Stimulated activated naive B cell treated with anti-CD40 and anti-IgM and Interleukin-4, amounts not matched to agents 10 μg/mL and 1 μg/mL and 100 μg/mL, for 72 hours (primary cell): ENCODE data around the gene ZFYVE9.
"Not testable (repeated sequence)": the region's sequence is repeated elsewhere in the genome, so short reads cannot be mapped to it uniquely, and the experiment has no call there.

Source experiments
- ATAC-seq, 2 donors: fragments of 150-1000 bp; cut with Tn5 transposase; replicated peaks; 2 replicates each; pipeline ENCODE4 v1.10.0; 2021; ENCODE audit warnings: moderate library complexity in 1 of 2
- DNase-seq: peaks from one replicate; pipeline ENCODE4 v3.0.0; 2021
- H3K27ac Mint-ChIP-seq: one replicate; pipeline ENCODE4 v1.8.0; 2022; ENCODE audit warnings: mild to moderate bottlenecking, mixed read lengths
- H3K27me3 Mint-ChIP-seq, 2 donors: one replicate each; pipeline ENCODE4 v1.8.0; 2022; ENCODE audit warnings: mixed read lengths in 2 of 2
- H3K36me3 Mint-ChIP-seq, 2 donors: one replicate each; pipeline ENCODE4 v1.8.0; 2022; ENCODE audit warnings: mixed read lengths in 2 of 2, mild to moderate bottlenecking in 1 of 2
- H3K4me1 Mint-ChIP-seq, 2 donors: one replicate each; pipeline ENCODE4 v1.8.0; 2022; ENCODE audit warnings: mixed read lengths in 2 of 2, mild to moderate bottlenecking in 1 of 2
- H3K4me3 Mint-ChIP-seq, 2 donors: one replicate each; pipeline ENCODE4 v1.8.0; 2022; ENCODE audit warnings: mild to moderate bottlenecking in 2 of 2, mixed read lengths in 2 of 2, moderate library complexity in 1 of 2
- H3K9me3 Mint-ChIP-seq, 2 donors: one replicate each; pipeline ENCODE4 v1.8.0; 2022; ENCODE audit warnings: mixed read lengths in 2 of 2, mild to moderate bottlenecking in 1 of 2

ZFYVE9 gene

GRCh38 chr1:52141513-52142219 is at the start of gene ZFYVE9:
TSS of gene ZFYVE9 (plus strand) at chr1:52142089. CDS start at chr1:52233207, 91,118 bp downstream.
- Mint-ChIP-seq H3K9me3 (no peaks in the 10 kb centered on the region), H3K4me1 (peaks cover 11 to 24% of the 10 kb centered on the region in 2 donors), H3K36me3 (no peaks in the 10 kb centered on the region), H3K4me3 (peak within 1 kb of the TSS; percentile 81 to 83), H3K27ac (peak within 1 kb of the TSS; percentile 81), H3K27me3 (peaks cover 15 to 36% of the 10 kb centered on the region in 2 donors)
- DNase-seq: peak; percentile 62
- peak; percentile 81 to 88 for ATAC-seq

DNA sequence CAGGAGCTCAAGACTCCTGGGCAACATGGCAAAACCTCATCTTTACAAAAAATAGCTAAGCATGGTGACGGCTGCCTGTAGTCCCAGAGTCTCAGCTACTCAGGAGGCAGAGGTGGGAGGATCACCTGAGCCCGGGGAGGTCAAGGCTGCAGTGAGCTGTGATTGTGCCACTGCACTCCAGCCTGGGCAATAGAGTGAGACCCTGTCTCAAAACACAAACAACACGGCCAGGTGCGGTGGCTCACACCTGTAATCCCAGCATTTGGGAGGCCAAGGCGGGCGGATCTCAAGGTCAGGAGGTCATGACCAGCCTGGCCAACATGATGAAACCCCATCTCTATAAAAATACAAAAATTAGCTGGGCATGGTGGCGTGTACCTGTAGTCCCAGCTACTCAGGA is 47.6 kb upstream of the ZFYVE9 start:
- H3K4me1 Mint-ChIP-seq, H3K9me3 Mint-ChIP-seq, DNase-seq, H3K27ac Mint-ChIP-seq, ATAC-seq, H3K27me3 Mint-ChIP-seq, H3K4me3 Mint-ChIP-seq: not testable (repeated sequence)
- peaks cover 5 to 18% of the 10 kb centered on the region in 2 donors for H3K36me3 Mint-ChIP-seq

- DNase-seq (no peak), ATAC-seq (no peak)
- Mint-ChIP-seq H3K4me3 (no peak overlapping the region), H3K27ac (no peak overlapping the region), H3K9me3 (peaks cover 0 to 2% of the 10 kb centered on the region in 2 donors), H3K4me1 (no peaks in the 10 kb centered on the region), H3K27me3 (no peaks in the 10 kb centered on the region), H3K36me3 (peaks cover 4 to 5% of the 10 kb centered on the region in 2 donors)
These were observed 45.7 kb upstream of the ZFYVE9 start for GRCh38 chr1:52096216-52096615.

DNA sequence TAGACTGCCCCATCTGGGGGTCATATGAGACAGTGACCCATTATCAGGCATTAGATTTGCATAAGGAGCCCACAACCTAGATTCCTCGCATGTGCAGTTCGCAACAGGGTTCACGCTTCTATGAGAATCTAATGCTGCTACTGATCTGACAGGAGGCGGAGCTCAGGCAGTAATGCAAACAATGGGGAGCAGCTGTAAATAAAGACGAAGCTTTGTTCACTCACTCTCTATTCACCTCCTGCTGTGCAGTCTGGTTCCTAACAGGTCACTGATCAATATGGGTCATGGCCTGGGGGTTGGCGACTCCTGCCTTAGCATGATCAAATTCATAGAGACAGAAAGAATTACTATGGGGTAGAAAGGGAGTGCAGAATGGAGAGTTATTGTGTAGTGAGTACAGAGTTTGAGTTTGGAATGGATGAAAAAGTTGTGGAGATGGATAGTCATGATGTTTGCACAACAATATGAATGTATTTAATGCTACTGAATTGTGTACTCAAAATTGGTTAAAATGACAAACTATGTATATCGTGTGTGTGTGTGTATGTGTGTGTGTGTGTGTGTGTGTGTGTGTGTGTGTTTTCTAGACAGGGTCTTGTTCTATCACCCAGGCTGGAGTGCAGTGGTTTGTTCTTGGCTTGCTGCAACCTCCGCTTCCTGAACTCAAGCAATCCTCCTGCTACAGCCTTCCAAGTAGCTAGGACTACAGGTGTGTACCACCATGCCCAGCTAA is 43.6 kb upstream of the ZFYVE9 start:
- peaks cover 7 to 10% of the 10 kb centered on the region in 2 donors for H3K4me1 Mint-ChIP-seq
- ATAC-seq (no peak), DNase-seq (no peak)
- peaks cover 0 to 2% of the 10 kb centered on the region in 2 donors for H3K9me3 Mint-ChIP-seq
- H3K27ac Mint-ChIP-seq: no peak overlapping the region
- H3K4me3 Mint-ChIP-seq: no peak overlapping the region
- no peaks in the 10 kb centered on the region for H3K36me3 Mint-ChIP-seq
- H3K27me3 Mint-ChIP-seq: no peaks in the 10 kb centered on the region

- ATAC-seq: peak; percentile 67 to 77
These were observed 39.4 kb upstream of the ZFYVE9 start for GRCh38 chr1:52102336-52103013.

GRCh38 chr1:52111492-52111891 is 30.4 kb upstream of the ZFYVE9 start:
- no peak for DNase-seq
- no peak overlapping the region for H3K27ac Mint-ChIP-seq
- no peaks in the 10 kb centered on the region for H3K27me3 Mint-ChIP-seq
- no peaks in the 10 kb centered on the region for H3K9me3 Mint-ChIP-seq
- H3K36me3 Mint-ChIP-seq: no peaks in the 10 kb centered on the region
- ATAC-seq: no peak
- peaks cover 0 to 3% of the 10 kb centered on the region in 2 donors for H3K4me1 Mint-ChIP-seq
- no peak overlapping the region for H3K4me3 Mint-ChIP-seq

More at GRCh38 chr1:52102336-52103013, 39.4 kb upstream of the ZFYVE9 start:
- Mint-ChIP-seq H3K27me3 (no peaks in the 10 kb centered on the region), H3K4me1 (peaks cover 7 to 10% of the 10 kb centered on the region in 2 donors), H3K36me3 (no peaks in the 10 kb centered on the region), H3K4me3 (no peak overlapping the region), H3K9me3 (peaks cover 0 to 2% of the 10 kb centered on the region in 2 donors), H3K27ac (no peak overlapping the region)
- no peak for DNase-seq

- Mint-ChIP-seq H3K27ac (no peak overlapping the region), H3K4me3 (no peak overlapping the region), H3K36me3 (no peaks in the 10 kb centered on the region), H3K27me3 (no peaks in the 10 kb centered on the region), H3K4me1 (peaks cover 0 to 3% of the 10 kb centered on the region in 2 donors), H3K9me3 (no peaks in the 10 kb centered on the region)
- DNase-seq: no peak
- ATAC-seq: no peak
These were observed 29.4 kb upstream of the ZFYVE9 start for GRCh38 chr1:52112489-52112888.

DNA sequence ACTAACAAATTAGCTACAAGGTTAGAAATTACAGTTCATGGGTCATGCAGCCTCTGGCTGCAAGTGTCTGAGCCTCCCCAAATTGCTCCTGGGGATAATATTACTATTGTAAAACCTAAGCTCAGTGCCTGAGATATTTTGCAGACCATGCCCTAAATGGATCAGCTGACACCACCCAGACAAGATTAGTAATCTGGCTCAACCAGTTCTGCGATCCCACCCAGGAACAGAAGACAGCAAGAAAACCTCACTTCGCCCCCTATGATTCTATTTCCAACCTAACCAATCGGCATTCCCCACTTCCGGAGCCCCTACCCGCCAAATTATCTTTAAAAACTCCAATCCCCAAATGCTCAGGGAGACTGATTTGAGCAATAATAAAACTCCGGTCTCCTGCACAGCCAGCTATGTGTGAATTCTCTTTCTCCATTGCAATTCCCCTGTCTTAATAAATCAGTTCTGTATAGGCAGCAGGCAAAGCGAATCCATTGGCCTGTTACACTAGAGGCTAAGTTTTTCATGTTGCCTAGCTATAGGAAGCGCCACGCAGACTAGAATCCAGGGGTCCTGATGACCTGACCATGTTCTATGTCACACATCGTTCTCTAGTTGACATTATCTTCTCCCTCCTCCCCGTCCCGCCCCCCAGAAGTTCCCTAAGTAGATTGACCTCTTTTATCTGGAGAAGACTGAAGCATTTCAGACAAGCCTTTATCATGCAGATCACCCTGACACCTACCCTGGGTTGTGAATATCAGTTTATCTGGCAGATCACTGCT is 22.4 kb upstream of the ZFYVE9 start:
- Mint-ChIP-seq H3K27me3 (no peaks in the 10 kb centered on the region), H3K4me1 (no peaks in the 10 kb centered on the region), H3K36me3 (no peaks in the 10 kb centered on the region), H3K4me3 (no peak overlapping the region), H3K9me3 (no peaks in the 10 kb centered on the region), H3K27ac (no peak overlapping the region)
- ATAC-seq (no peak), DNase-seq (no peak)

DNA sequence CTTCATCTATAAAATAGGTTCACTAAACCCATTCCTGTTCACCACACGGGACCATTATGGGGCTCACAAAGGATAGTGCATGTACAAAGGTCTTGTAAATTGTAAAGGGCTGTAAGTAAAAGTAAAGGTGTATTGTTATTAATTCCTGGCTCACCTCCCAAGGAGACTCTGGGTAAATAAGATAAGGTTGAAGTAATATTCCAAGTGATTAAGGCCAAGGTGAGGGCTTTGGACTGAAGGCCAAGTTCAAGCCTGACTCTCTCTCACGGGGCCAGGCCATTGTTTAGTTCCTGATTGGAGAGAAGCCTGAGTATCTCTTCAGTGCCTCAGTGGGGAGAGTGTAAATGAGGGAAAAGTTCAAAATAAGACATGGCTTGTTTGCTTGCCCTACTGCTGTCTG is 19.5 kb upstream of the ZFYVE9 start:
- Mint-ChIP-seq H3K4me3 (no peak overlapping the region), H3K27me3 (peaks cover 0 to 8% of the 10 kb centered on the region in 2 donors)

DNA sequence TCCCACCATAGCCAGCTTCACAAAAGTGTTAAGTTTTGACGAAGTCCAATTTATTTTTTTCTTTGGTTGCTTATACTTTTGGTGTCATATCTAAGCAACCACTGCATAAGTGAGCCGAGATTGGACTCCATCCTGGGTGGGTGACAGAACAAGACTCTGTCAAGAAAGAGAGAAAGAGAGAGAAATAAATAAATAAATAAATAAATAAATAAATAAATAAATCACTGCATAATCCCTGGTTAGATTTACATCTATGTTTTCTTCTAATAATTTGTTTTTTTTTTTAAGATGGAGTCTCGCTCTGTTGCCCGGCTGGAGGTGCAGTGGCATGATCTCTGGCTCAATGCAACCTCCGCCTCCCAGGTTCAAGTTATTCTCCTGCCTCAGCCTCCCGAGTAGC is 18.3 kb upstream of the ZFYVE9 start:
- ATAC-seq: no peak
- no peaks in the 10 kb centered on the region for H3K9me3 Mint-ChIP-seq
- H3K4me3 Mint-ChIP-seq: no peak overlapping the region
- no peaks in the 10 kb centered on the region for H3K36me3 Mint-ChIP-seq
- H3K27me3 Mint-ChIP-seq: peaks cover 7 to 13% of the 10 kb centered on the region in 2 donors
- no peak for DNase-seq
- no peak overlapping the region for H3K27ac Mint-ChIP-seq
- H3K4me1 Mint-ChIP-seq: peaks cover 7 to 16% of the 10 kb centered on the region in 2 donors

More for the DNA sequence above, 19.5 kb upstream of the ZFYVE9 start:
- Mint-ChIP-seq H3K9me3 (no peaks in the 10 kb centered on the region), H3K36me3 (no peaks in the 10 kb centered on the region), H3K27ac (no peak overlapping the region), H3K4me1 (peaks cover 7 to 11% of the 10 kb centered on the region in 2 donors)
- ATAC-seq (no peak), DNase-seq (no peak)

GRCh38 chr1:52125736-52126359 is 16.0 kb upstream of the ZFYVE9 start:
- peaks cover 7 to 16% of the 10 kb centered on the region in 2 donors for H3K4me1 Mint-ChIP-seq
- H3K36me3 Mint-ChIP-seq: no peaks in the 10 kb centered on the region
- ATAC-seq: peak; percentile 55 to 58
- H3K9me3 Mint-ChIP-seq: no peaks in the 10 kb centered on the region
- DNase-seq: no peak
- peak overlapping the region; percentile 27 for H3K27ac Mint-ChIP-seq
- H3K4me3 Mint-ChIP-seq: no peak overlapping the region
- H3K27me3 Mint-ChIP-seq: peaks cover 13 to 15% of the 10 kb centered on the region in 2 donors

- Mint-ChIP-seq H3K4me3 (no peak overlapping the region), H3K36me3 (no peaks in the 10 kb centered on the region), H3K4me1 (peaks cover 7 to 16% of the 10 kb centered on the region in 2 donors), H3K27ac (no peak overlapping the region), H3K27me3 (peaks cover 13 to 15% of the 10 kb centered on the region in 2 donors), H3K9me3 (peaks cover 0 to 2% of the 10 kb centered on the region in 2 donors)
- DNase-seq: no peak
- ATAC-seq: peak; percentile 52 to 70
These were observed 14.4 kb upstream of the ZFYVE9 start for GRCh38 chr1:52127181-52128180.
